ENCODE data around the gene CHD5.

DNA sequence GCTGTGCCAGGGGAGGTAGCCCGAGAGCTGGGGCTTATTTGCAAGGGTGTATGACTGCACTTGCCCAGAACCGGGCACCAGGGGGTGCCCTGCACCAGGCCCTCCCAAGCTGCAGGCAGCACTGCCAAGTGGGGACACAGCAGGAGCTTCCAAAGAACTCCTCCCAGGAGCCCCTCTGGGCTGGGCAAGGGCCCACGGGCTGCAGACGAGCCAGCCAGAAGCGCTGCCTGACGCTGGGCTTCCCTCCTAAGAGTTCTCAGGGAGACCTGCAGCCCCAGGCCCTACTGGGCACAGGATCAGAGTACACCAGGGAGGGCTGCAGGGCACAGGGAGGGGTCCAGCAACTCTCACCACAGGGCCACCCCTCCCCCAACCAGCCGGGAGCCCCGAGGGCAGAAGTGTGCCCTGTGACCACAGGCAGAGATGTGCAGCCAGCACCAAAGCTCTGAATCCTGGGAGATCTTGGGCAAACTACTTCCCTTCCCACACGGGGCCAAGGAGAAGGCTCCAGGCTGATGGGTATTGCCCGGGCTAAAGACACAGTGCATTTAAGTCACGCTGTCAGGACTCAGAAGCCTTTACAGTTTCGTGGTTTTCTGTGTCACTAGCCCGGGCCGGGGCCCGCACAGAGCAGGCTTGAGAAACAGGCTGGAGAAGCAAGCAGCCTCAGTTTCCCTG is 71.0 kb downstream of the CHD5 start:
- TF ChIP-seq, protein P1, sequence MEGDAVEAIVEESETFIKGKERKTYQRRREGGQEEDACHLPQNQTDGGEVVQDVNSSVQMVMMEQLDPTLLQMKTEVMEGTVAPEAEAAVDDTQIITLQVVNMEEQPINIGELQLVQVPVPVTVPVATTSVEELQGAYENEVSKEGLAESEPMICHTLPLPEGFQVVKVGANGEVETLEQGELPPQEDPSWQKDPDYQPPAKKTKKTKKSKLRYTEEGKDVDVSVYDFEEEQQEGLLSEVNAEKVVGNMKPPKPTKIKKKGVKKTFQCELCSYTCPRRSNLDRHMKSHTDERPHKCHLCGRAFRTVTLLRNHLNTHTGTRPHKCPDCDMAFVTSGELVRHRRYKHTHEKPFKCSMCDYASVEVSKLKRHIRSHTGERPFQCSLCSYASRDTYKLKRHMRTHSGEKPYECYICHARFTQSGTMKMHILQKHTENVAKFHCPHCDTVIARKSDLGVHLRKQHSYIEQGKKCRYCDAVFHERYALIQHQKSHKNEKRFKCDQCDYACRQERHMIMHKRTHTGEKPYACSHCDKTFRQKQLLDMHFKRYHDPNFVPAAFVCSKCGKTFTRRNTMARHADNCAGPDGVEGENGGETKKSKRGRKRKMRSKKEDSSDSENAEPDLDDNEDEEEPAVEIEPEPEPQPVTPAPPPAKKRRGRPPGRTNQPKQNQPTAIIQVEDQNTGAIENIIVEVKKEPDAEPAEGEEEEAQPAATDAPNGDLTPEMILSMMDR (IDR thresholded peaks at IDR 0.05): no peak
- TF ChIP-seq POLR2A (IDR thresholded peaks at IDR 0.05): no peak
